Hematopoietic multipotent progenitor cell treated with erythropoietin and hydrocortisone succinate and interleukin-3 and kit ligand, for 6 days (in vitro differentiated cells): ENCODE measurements around the gene AKAP12.
"Not testable (repeated sequence)": the region's sequence is repeated elsewhere in the genome, so short reads cannot be mapped to it uniquely, and the experiment has no call there.

Experiments used
- DNase-seq: peaks from one replicate; pipeline ENCODE4 v3.0.0-alpha.2; 2015

AKAP12 gene

GRCh38 chr6:151350442-151351145 is 110.8 kb downstream of the AKAP12 start:
- DNase-seq, result no peak

GRCh38 chr6:151351146-151351700 is 111.5 kb downstream of the AKAP12 start:
- DNase-seq, result no peak

DNA sequence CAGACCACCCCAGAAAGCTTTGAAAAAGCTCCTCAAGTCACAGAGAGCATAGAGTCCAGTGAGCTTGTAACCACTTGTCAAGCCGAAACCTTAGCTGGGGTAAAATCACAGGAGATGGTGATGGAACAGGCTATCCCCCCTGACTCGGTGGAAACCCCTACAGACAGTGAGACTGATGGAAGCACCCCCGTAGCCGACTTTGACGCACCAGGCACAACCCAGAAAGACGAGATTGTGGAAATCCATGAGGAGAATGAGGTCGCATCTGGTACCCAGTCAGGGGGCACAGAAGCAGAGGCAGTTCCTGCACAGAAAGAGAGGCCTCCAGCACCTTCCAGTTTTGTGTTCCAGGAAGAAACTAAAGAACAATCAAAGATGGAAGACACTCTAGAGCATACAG is 112.0 kb downstream of the AKAP12 start:
- no peak for DNase-seq

- no peak for DNase-seq
Observed at GRCh38 chr6:151352410-151353396, 112.9 kb downstream of the AKAP12 start.

GRCh38 chr6:151353795-151354194 is 114.0 kb downstream of the AKAP12 start:
- no peak for DNase-seq

DNA sequence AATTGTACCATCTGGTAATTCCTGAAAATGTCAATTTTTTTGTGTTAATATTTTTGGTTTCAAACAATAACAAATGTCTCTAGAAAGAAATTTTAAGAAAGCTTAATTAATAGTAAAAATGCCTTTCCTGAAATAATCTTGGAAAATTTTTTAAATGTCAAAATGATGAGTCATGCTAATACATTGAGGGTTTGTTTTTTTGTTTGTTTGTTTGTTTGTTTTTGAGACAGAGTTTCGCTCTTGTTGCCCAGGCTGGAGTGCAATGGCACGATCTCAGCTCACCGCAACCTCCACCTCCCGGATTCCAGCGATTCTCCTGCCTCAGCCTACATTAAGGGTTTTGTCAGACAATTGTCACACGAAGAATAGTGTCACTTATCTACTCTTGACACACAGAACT is 117.2 kb downstream of the AKAP12 start:
- not testable (repeated sequence) for DNase-seq

DNA sequence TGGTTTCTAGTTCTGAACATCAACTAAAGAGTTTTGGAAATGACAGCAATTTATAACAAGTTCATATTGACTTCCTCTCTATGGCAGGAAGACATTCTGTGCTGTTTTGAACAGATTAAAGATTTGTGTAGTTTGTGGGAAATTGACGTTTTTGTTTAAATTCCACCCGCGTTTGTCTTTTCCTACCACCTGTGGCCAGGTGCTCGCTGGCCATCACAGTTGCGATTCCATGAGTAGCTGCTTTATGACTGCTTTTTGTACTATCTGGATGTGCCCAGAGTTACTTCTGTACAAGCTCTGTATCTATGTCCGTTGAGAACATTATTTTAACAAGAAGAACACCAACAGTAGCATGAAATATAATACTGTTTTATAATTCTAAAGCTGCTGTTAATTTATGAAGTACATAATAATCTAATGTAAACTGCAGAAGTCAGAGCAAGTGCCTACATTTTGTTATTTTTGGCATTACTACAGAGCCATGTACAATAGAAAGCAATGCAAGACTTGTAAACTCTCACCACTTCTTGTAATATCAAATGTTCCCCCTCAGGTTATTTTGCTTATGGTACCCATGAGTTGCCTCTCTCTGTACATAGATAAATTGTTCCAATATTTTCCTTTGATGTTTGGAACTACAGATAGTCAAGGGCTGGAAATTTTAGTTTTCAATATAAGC is 118.1 kb downstream of the AKAP12 start:
- DNase-seq, result no peak

- DNase-seq, result no peak
Observed at GRCh38 chr6:151358475-151358874, 118.7 kb downstream of the AKAP12 start.

DNA sequence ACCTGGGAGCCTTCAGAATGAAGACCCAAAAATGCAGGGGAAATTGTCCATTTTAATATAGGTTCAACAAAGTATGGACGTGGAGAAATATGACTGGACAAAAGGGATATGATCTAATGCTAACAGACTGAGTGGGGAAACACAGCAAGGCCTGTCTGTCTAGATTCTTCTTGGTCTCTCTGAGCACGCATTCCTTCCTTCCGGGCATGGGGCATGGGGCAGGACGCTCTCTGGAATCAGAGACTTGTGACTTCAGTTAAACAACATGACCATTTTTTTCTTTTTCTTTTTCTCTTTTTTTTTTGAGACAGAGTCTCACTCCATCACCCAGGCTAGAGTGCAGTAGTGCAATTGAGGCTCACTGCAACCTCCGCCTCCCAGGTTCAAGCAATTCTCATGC is 119.7 kb downstream of the AKAP12 start:
- DNase-seq, result no peak

- no peak for DNase-seq
Observed at GRCh38 chr6:151365233-151365632, 125.5 kb downstream of the AKAP12 start.

DNA sequence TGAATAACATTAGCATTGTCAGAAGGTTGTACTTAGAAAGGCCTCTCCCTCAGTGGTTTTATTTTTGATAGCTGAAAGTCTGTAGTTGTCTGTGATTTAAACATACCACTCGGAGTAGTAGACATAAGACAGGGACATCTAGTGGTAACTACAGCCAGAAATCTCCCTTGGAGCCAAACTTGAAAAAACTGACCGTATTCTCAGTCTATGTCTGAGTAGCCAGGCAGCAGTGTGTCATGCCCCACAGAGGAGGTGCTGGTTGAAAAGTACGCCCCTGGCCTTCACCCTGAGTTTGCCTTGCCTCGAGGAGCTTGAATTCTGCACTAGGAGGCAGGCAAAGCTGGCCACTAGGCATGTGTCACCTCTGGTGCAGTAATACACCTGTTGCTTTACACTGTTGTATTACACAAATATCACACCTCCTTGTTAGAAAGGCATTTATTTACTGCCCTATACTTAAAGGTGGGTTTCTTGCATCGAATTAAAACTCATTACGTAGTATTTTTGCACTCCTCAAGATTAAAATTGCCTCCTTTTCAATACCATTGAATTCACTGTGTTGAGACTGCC is 130.8 kb downstream of the AKAP12 start:
- no peak for DNase-seq

GRCh38 chr6:151372164-151372563 is 132.4 kb downstream of the AKAP12 start:
- no peak for DNase-seq

GRCh38 chr6:151374036-151374683 is 134.4 kb downstream of the AKAP12 start:
- no peak for DNase-seq

GRCh38 chr6:151375833-151376232 is 136.1 kb downstream of the AKAP12 start:
- no peak for DNase-seq

- DNase-seq, result no peak
Observed at GRCh38 chr6:151376440-151376839, 136.7 kb downstream of the AKAP12 start.

DNA sequence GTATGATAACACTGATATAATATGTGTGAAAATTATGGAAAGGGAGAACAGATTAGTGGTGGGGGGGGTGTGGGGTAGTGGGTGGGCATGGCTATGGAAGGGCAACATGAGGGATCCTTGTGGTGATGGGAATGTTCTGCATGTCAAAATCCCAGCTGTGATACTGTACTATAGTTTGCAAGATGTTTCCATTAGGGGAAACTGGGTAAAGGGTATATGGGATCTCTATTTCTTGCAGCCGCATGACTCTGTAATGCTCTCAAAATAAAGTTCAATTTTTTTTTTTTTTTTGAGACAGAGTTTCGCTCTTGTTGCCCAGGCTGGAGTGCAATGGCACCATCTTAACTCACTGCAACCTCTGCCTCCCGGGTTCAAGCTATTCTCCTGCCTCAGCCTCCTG is 137.3 kb downstream of the AKAP12 start:
- DNase-seq, result no peak

DNA sequence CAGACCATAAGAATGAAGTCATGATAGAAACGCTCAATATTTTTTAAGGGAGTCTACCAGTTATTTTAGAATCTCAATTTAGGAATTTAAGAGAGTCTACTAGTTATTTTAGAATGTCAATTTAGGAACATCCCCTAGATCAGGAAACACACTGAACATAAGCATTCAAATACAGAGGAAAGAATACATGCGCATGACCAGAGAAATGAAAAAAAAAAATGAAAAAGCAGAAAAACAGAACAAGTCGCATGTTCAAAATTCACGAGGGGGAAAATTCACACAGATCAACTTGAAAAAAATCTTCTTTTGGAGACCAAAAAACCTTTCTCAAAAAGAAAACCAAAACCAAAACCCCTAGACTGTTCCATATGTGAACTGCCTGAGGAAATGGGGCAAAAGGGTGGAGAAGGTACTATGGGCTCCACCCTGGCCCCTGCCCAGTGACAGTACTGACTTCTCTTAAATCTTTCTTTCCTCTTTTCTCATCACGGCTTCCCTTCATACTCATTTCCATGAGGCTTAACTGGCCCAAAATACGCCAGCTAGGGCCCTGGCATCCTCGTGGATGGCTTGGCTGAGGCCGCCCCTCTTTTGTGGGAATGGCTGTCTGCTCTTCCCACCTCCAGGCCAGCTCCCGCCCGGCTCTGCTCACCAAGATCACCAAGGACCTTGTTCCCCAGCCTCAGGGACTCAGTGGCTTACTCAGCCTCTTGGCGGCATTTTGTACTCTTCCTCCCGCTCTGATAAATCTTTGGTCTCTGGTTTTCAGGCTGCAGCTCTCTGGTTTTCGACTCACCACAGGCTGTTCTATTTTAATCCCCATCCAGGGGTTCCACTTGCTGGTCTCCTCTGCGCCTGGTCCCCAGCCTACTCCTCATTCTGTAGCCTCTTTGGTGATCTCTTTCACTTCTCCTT is 140.4 kb downstream of the AKAP12 start:
- DNase-seq, result peak; percentile 50

GRCh38 chr6:151380848-151381205 is 141.1 kb downstream of the AKAP12 start:
- DNase-seq, result no peak

GRCh38 chr6:151381722-151382121 is 142.0 kb downstream of the AKAP12 start:
- DNase-seq, result no peak

GRCh38 chr6:151382631-151383030 is 142.9 kb downstream of the AKAP12 start:
- not testable (repeated sequence) for DNase-seq

- no peak for DNase-seq
Observed at GRCh38 chr6:151384151-151384550, 144.4 kb downstream of the AKAP12 start.
